Cardiac muscle cell (in vitro differentiated cells and primary cell): Measurements from ENCODE around the gene PAPLN. TPM values are rescaled to one million over a fixed set of nuclear protein-coding genes. Genes with fewer than 3 reads are reported as not detected.

ENCODE experiments used
- DNase-seq, 2 donors: peaks; one replicate each; pipeline versions ENCODE4 v3.0.0 to v3.0.0-alpha.2; 2010 to 2017; ENCODE audit warnings: low read depth in 1 of 2, low spot score in 1 of 2
- H3K27ac ChIP-seq: fragments of 200-600 bp; sonication (generic); 2 replicates; pipeline ENCODE4 v1.5.1; 2016
- H3K27me3 ChIP-seq: fragments of 200-600 bp; sonication (generic); 2 replicates; pipeline ENCODE4 v1.6.0; 2016; ENCODE audit warnings: control low read depth
- H3K36me3 ChIP-seq: fragments of 200-600 bp; sonication (generic); 2 replicates; pipeline ENCODE4 v1.5.1; 2016; ENCODE audit warnings: control low read depth
- H3K4me1 ChIP-seq: fragments of 200-600 bp; sonication (generic); 2 replicates; pipeline ENCODE4 v1.8.1; 2017; ENCODE audit warnings: low read depth, mild to moderate bottlenecking, mixed run types
- H3K4me3 ChIP-seq: fragments of 200-600 bp; sonication (generic); 2 replicates; pipeline ENCODE4 v1.5.1; 2016; ENCODE audit warnings: mild to moderate bottlenecking
- H3K9me3 ChIP-seq: fragments of 200-600 bp; sonication (generic); 2 replicates; pipeline ENCODE4 v1.5.1; 2017; ENCODE audit warnings: low read depth, mild to moderate bottlenecking, control low read depth
- polyA plus RNA-seq: library from polyadenylated mRNA; unstranded; fragments of >200 nt; fragmentation: Nextera tagmentation; extraction: Ambion mirVana; gene quantifications from 2 replicates; pipeline ENCODE4 v1.2.1, GENCODE V29; 2016
- total RNA-seq: library from RNA; depleted of rRNA; stranded (reverse); fragments of >200 nt; gene quantifications from 2 replicates; pipeline ENCODE4 v1.2.3, GENCODE V29; 2016
- TF ChIP-seq, protein P1 (sequence below): IDR thresholded peaks from 2 replicates; pipeline ENCODE4 v1.5.1; 2012; ENCODE audit warnings: low read depth, mild to moderate bottlenecking, low read length

The PAPLN gene
- total and polyA plus RNA-seq, 2 experiments from 2014 or later, result 1.7 to 4.2 TPM

DNA sequence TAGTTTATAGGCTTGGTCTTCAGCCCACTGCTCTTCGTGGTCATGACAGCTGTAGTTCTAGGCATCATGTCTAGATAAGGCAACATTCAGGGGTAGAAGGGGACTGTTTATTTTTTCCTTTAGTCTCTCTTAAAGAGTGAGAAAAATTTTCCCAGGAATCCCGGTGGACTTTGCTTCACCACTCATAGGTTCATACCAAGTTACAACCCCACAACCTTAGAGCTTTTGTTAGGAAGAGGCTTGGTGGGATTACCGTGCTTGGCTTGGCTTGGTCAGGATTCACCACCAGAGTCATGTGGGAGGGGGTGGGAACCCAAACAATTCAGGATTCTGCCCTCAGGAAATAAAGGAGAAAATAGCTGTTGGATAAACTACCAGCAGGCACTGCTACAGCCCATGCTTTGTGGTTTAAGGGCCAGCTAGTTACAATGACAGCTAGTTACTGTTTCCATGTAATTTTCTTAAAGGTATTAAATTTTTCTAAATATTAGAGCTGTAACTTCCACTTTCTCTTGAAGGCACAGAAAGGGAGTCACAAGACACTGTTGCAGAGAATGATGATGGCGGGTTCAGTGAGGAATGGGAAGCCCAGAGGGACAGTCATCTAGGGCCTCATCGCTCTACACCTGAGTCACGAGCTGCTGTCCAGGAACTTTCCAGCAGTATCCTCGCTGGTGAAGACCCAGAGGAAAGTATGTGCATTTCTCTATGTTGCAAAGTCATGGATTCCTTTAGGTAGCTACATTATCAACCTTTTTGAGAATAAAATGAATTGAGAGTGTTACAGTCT, 25.9 kb upstream of the PAPLN start:
- TF ChIP-seq, protein P1, sequence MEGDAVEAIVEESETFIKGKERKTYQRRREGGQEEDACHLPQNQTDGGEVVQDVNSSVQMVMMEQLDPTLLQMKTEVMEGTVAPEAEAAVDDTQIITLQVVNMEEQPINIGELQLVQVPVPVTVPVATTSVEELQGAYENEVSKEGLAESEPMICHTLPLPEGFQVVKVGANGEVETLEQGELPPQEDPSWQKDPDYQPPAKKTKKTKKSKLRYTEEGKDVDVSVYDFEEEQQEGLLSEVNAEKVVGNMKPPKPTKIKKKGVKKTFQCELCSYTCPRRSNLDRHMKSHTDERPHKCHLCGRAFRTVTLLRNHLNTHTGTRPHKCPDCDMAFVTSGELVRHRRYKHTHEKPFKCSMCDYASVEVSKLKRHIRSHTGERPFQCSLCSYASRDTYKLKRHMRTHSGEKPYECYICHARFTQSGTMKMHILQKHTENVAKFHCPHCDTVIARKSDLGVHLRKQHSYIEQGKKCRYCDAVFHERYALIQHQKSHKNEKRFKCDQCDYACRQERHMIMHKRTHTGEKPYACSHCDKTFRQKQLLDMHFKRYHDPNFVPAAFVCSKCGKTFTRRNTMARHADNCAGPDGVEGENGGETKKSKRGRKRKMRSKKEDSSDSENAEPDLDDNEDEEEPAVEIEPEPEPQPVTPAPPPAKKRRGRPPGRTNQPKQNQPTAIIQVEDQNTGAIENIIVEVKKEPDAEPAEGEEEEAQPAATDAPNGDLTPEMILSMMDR, result no peak

DNA sequence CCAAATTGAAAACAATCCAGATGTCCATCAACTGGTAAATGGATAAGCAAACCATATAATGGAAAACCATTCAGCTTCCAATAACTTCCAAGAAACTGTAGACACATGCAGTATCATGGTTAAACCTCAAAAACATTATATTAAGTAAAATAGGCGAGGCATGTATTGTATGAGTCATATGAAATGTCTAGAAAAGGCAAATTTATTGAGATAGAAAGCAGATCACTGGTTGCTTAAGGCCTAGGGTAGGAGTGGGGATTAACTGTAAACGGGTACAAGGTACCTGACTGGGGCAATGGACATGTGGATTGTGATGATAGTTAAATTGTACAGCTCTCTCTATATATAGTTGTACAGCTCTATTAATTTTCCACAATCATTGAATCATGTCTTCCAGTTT, 21.3 kb upstream of the PAPLN start:
- TF ChIP-seq, protein P1, result no peak
- Histone ChIP-seq H3K9me3 (no peaks in the 10 kb centered on the region), H3K4me3 (no peak overlapping the region), H3K4me1 (no peaks in the 10 kb centered on the region), H3K27ac (no peak overlapping the region), H3K27me3 (no peaks in the 10 kb centered on the region), H3K36me3 (peaks cover 40% of the 10 kb centered on the region)
- no peak for DNase-seq

More for the DNA sequence above, 25.9 kb upstream of the PAPLN start:
- no peaks in the 10 kb centered on the region for H3K9me3 ChIP-seq
- DNase-seq, result no peak
- peaks cover 46% of the 10 kb centered on the region for H3K36me3 ChIP-seq
- H3K27ac ChIP-seq, result no peak overlapping the region
- H3K4me1 ChIP-seq, result no peaks in the 10 kb centered on the region
- no peak overlapping the region for H3K4me3 ChIP-seq
- no peaks in the 10 kb centered on the region for H3K27me3 ChIP-seq

DNA sequence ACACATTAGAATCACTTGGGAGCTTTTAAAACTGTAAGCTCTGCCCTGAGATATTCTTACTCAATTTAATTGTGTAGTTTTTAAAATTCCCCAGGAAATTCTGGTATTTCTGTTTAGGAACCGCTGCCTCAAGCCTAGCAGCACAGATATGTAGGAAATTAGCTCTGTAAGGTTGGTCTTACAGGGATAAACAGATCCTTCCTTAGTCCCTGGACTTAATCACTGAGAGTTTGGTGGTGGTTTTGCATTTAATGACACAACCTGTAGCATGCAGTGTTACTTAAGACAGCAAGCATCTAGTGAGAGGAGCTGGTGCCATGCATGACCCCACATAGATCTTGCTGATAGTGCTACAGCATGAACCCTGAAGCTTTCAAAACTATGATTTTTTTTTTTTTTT, 19.9 kb upstream of the PAPLN start:
- DNase-seq, result no peak
- H3K4me1 ChIP-seq, result no peaks in the 10 kb centered on the region
- no peak overlapping the region for H3K4me3 ChIP-seq
- H3K9me3 ChIP-seq, result no peaks in the 10 kb centered on the region
- TF ChIP-seq, protein P1, result no peak
- no peaks in the 10 kb centered on the region for H3K27me3 ChIP-seq
- no peak overlapping the region for H3K27ac ChIP-seq
- H3K36me3 ChIP-seq, result peaks cover 37% of the 10 kb centered on the region

DNA sequence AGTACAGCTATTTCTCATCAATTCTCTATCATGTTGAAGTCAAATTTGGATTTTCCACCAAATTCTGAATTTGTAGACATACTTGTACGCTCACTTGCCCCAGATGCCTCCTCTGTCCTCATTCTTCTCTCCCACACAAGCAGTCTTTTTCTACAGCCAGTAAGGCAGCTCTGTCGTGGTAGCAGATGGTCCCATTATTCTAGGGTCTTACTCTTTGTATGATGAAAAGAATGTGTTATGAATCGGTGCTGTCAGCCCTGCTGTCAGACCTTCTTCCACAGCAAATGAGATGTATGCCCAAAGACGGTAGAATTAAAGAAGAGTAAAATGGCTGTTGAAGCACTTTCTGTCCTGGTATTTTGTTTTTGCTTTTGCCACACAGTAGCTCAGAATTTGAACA, 17.2 kb upstream of the PAPLN start:
- Histone ChIP-seq H3K4me3 (no peak overlapping the region), H3K27ac (no peak overlapping the region), H3K4me1 (no peaks in the 10 kb centered on the region), H3K27me3 (no peaks in the 10 kb centered on the region), H3K36me3 (peaks cover 23% of the 10 kb centered on the region), H3K9me3 (no peaks in the 10 kb centered on the region)
- TF ChIP-seq, protein P1, result no peak
- DNase-seq, result no peak

DNA sequence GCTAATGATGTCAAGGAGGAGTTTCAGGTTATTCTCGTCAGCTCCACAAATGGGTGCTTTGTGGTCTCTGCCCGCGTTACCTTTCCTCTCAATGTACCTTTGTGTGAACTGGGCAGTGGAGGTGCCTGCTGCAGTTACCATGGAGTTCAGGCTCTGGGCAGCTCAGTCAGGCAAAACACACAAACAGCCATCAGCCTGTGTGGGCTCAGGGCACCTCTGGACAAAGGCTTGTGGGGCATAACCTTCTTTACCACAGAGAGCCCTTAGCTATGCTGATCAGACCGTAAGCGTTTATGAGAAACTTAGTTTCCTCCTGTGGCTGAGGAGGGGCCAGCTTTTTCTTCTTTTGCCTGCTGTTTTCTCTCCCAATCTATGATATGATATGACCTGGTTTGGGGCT, 16.7 kb upstream of the PAPLN start:
- DNase-seq, result no peak
- H3K9me3 ChIP-seq, result no peaks in the 10 kb centered on the region
- H3K27me3 ChIP-seq, result no peaks in the 10 kb centered on the region
- H3K27ac ChIP-seq, result no peak overlapping the region
- H3K4me3 ChIP-seq, result no peak overlapping the region
- TF ChIP-seq, protein P1, result no peak
- H3K36me3 ChIP-seq, result peaks cover 23% of the 10 kb centered on the region
- no peaks in the 10 kb centered on the region for H3K4me1 ChIP-seq
